K562 (cell line): ENCODE results near the gene TMED8. TPM values are rescaled to one million over a fixed set of nuclear protein-coding genes. Genes with fewer than 3 reads are reported as not detected.

Experiments used
- ATAC-seq: fragments of 200-7000 bp; cut with Tn5 transposase; 3 replicates; pipeline ENCODE4 v1.9.1; 2020; ENCODE audit warnings: moderate library complexity
- BruUV-seq: library from RNA; stranded (reverse); fragments of 400-500 nt; replicated peaks from 2 replicates; lab custom pipeline; 2021; lab: Mats Ljungman, UMichigan
- CTCF ChIA-PET: fragments of 300-600 bp; formaldehyde crosslinking; extraction: SDS; loops from one replicate; lab custom pipeline; 2021; ENCODE audit warnings: low intra/inter-chr PET ratio; lab: Yijun Ruan, JAX
- POLR2A ChIA-PET: fragments of 300-600, 350-650 bp; sonication (Branson Sonifier 250); formaldehyde crosslinking; extraction: SDS; loops from one replicate; lab custom pipeline; 2021; ENCODE audit warnings: antibody characterized with exemption, inconsistent platforms; lab: Yijun Ruan, JAX
- DNase-seq, 4 experiments: peaks; one replicate each; pipeline versions ENCODE4 v3.0.0 to v3.0.0-alpha.2; 2011 to 2018; ENCODE audit warnings: low spot score in 3 of 4, mixed read lengths in 3 of 4; ENCODE audit errors: extremely low read depth in 1 of 4
- FAIRE-seq: peaks from 2 replicates; lab custom pipeline; 2011; peaks lifted over from hg19 to GRCh38; lab: Jason Lieb, UNC
- H2AFZ ChIP-seq: 2 replicates; pipeline ENCODE4 v1.6.0; 2011; ENCODE audit warnings: low read depth, low read length, control low read depth, inconsistent platforms
- H3K27ac ChIP-seq: fragments of 200-600 bp; 3 replicates; pipeline ENCODE4 v1.8.0; 2011; ENCODE audit warnings: low read depth, mild to moderate bottlenecking, control low read depth, inconsistent platforms, low read length, moderate library complexity, mixed read lengths; ENCODE audit errors: extremely low read depth
- H3K27me3 ChIP-seq, 2 experiments: fragments of 300-600 bp in 1 of 2; 2 replicates in 1 of 2; 3 replicates in 1 of 2; pipeline versions ENCODE4 v1.6.0 to v1.8.0; 2011; ENCODE audit warnings: inconsistent platforms in 2 of 2, low read length in 2 of 2, mild to moderate bottlenecking in 1 of 2, mixed read lengths in 1 of 2, moderate library complexity in 1 of 2; ENCODE audit not compliant: control insufficient read depth in 2 of 2, insufficient read depth in 2 of 2
- H3K36me3 ChIP-seq: fragments of 300-600 bp; 3 replicates; pipeline ENCODE4 v1.8.0; 2011; ENCODE audit warnings: mild to moderate bottlenecking, low read length, inconsistent platforms; ENCODE audit not compliant: control insufficient read depth, insufficient read depth
- H3K4me1 ChIP-seq, 2 experiments: fragments of 200-600 bp in 1 of 2; replicated peaks in 1 of 2; 2 replicates in 1 of 2; 3 replicates in 1 of 2; pipeline versions ENCODE4 v1.5.1 to v1.8.0; 2011; ENCODE audit warnings: inconsistent platforms in 2 of 2, low read length in 2 of 2, mild to moderate bottlenecking in 1 of 2, mixed read lengths in 1 of 2, moderate library complexity in 1 of 2; ENCODE audit not compliant: control insufficient read depth in 2 of 2, insufficient read depth in 2 of 2
- H3K4me2 ChIP-seq: 2 replicates; pipeline ENCODE4 v1.6.1; 2011; ENCODE audit warnings: low read length, control low read depth, inconsistent platforms, mixed read lengths; ENCODE audit not compliant: insufficient read depth
- H3K4me3 ChIP-seq: fragments of 200-600 bp; sonication (generic), shearing (Covaris generic); 2 replicates; pipeline ENCODE4 v1.5.1; 2016; ENCODE audit warnings: control low read depth, inconsistent platforms
- H3K79me2 ChIP-seq: fragments of 200-600 bp; 3 replicates; pipeline ENCODE4 v1.8.0; 2011; ENCODE audit warnings: low read length, inconsistent platforms; ENCODE audit not compliant: control insufficient read depth, insufficient read depth
- H3K9ac ChIP-seq, 2 experiments: 2 replicates each; pipeline versions ENCODE4 v1.6.0 to v1.6.1; 2011; ENCODE audit warnings: low read depth in 2 of 2, low read length in 2 of 2, control low read depth in 1 of 2, inconsistent platforms in 1 of 2, mild to moderate bottlenecking in 1 of 2, mixed read lengths in 1 of 2; ENCODE audit not compliant: insufficient read depth in 1 of 2
- H3K9me1 ChIP-seq: one replicate; pipeline ENCODE4 v1.6.0; 2011; ENCODE audit warnings: inconsistent platforms, mild to moderate bottlenecking, low read length, moderate library complexity; ENCODE audit not compliant: control insufficient read depth, insufficient read depth
- H3K9me3 ChIP-seq: replicated peaks from 2 replicates; pipeline ENCODE4 v1.5.1; 2011; ENCODE audit warnings: low read depth, low read length, inconsistent platforms; ENCODE audit not compliant: control insufficient read depth, insufficient read depth
- H4K20me1 ChIP-seq: replicated peaks from 2 replicates; pipeline ENCODE4 v1.6.1; 2011; ENCODE audit warnings: low read length, inconsistent platforms, mixed read lengths; ENCODE audit not compliant: control insufficient read depth, insufficient read depth
- HNRNPK ChIP-seq: fragments of 200-400 bp; formaldehyde crosslinking; IDR thresholded peaks from one replicate; pipeline ENCODE4 v1.6.1; 2018; ENCODE audit warnings: mild to moderate bottlenecking, low read depth, low read length; ENCODE audit not compliant: poor library complexity, severe bottlenecking
- TBL1XR1 ChIP-seq, 2 experiments: IDR thresholded peaks; 2 replicates each; pipeline ENCODE4 v1.6.1; 2012; ENCODE audit warnings: improper control_type of control experiment in 2 of 2, low read length in 2 of 2, mild to moderate bottlenecking in 1 of 2
- WGBS: fragments of 100-300 bp; shearing (Covaris generic); methylation state at CpG from one replicate; pipeline ENCODE4 v1.1.6; 2016; ENCODE audit warnings: low coverage, mixed read lengths; ENCODE audit not compliant: insufficient coverage; ENCODE audit errors: missing lambda C conversion rate; 5-methylcytosine and 5-hydroxymethylcytosine counted together
- in situ Hi-C: fragments of 300-500 bp; cut with MboI; formaldehyde crosslinking; loops from 4 replicates; pipeline ENCODE4 v1.15.0; 2018; ENCODE audit warnings: inconsistent platforms, mixed read lengths
- intact Hi-C: fragments of 100-400 bp; cut with micrococcal nuclease; formaldehyde crosslinking; loops from 2 replicates; pipeline ENCODE4 v1.14.2; 2022
- polyA plus RNA-seq, 8 experiments: library from polyadenylated mRNA; depleted of rRNA in 4 of 8; stranded (reverse) in 5 of 8; unstranded in 3 of 8; fragments of >200 nt; fragmentation: Nextera tagmentation in 2 of 8; fragmentation: Illumina TruSeq in 1 of 8; extraction: Ambion mirVana in 2 of 8; extraction: Trizol in 1 of 8; gene quantifications; 2 replicates each; pipeline versions ENCODE4 v1.2.1 to v1.2.3, GENCODE V29; 2011 to 2014; ENCODE audit warnings: inconsistent platforms in 1 of 8, missing spikeins in 1 of 8
- total RNA-seq, 7 experiments: library from RNA; depleted of rRNA in 6 of 7; stranded (reverse); fragments of >200 nt in 6 of 7; fragmentation: Illumina TruSeq in 2 of 7; extraction: Trizol in 2 of 7; gene quantifications; 2 replicates each; pipeline versions ENCODE4 v1.2.1 to v1.2.3, GENCODE V29; 2011 to 2021; ENCODE audit warnings: low replicate concordance in 1 of 7
- TF ChIP-seq, protein P1 (sequence below), 2 experiments: fragments of 450-650 bp; IDR thresholded peaks; 2 replicates each; pipeline ENCODE4 v1.6.1; 2018; ENCODE audit warnings: mild to moderate bottlenecking in 2 of 2, low read depth in 1 of 2; ENCODE audit not compliant: partially characterized antibody in 2 of 2
- TF ChIP-seq, protein P2 (sequence below), 2 experiments: IDR thresholded peaks; 2 replicates each; pipeline ENCODE4 v1.6.1; 2011; ENCODE audit warnings: borderline replicate concordance in 1 of 2, control low read depth in 1 of 2, low read depth in 1 of 2, low read length in 1 of 2, mild to moderate bottlenecking in 1 of 2, mixed read lengths in 1 of 2, moderate library complexity in 1 of 2; ENCODE audit not compliant: insufficient read depth in 1 of 2, insufficient read length in 1 of 2, poor library complexity in 1 of 2, severe bottlenecking in 1 of 2; ENCODE audit errors: extremely low read depth in 1 of 2

The TMED8 gene
- total and polyA plus RNA-seq, 9 of the 15 experiments (the other 6 are each of a cell fraction or from before 2014, with no cell fraction given) = 3.3 to 17.4 (median 12.0) TPM

DNA sequence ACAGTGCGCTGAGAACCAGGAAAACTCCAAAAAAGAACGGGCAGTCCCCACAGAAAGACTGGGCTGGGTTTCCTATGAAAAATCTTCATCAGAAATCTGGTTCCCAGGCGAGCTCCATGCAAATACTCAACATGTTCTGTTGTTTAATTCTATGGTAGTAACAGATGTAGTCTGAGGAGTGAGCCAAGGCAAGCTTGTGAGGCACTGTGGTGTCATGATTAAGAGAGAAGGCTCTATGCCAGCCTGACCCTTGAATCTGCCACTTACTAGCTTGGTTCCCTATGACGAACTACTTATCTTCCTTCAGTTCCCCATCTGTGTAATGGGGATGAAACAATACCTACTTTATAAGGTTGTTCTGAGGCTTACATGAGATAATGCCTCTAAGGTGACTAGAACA is 66.9 kb downstream of the TMED8 start (continued):
- TF ChIP-seq, protein P1, sequence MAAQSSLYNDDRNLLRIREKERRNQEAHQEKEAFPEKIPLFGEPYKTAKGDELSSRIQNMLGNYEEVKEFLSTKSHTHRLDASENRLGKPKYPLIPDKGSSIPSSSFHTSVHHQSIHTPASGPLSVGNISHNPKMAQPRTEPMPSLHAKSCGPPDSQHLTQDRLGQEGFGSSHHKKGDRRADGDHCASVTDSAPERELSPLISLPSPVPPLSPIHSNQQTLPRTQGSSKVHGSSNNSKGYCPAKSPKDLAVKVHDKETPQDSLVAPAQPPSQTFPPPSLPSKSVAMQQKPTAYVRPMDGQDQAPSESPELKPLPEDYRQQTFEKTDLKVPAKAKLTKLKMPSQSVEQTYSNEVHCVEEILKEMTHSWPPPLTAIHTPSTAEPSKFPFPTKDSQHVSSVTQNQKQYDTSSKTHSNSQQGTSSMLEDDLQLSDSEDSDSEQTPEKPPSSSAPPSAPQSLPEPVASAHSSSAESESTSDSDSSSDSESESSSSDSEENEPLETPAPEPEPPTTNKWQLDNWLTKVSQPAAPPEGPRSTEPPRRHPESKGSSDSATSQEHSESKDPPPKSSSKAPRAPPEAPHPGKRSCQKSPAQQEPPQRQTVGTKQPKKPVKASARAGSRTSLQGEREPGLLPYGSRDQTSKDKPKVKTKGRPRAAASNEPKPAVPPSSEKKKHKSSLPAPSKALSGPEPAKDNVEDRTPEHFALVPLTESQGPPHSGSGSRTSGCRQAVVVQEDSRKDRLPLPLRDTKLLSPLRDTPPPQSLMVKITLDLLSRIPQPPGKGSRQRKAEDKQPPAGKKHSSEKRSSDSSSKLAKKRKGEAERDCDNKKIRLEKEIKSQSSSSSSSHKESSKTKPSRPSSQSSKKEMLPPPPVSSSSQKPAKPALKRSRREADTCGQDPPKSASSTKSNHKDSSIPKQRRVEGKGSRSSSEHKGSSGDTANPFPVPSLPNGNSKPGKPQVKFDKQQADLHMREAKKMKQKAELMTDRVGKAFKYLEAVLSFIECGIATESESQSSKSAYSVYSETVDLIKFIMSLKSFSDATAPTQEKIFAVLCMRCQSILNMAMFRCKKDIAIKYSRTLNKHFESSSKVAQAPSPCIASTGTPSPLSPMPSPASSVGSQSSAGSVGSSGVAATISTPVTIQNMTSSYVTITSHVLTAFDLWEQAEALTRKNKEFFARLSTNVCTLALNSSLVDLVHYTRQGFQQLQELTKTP (IDR thresholded peaks at IDR 0.05; ENCODE audit: low read depth in 1 of 2, partially characterized antibody in 2 of 2) = no peak
- TF ChIP-seq, protein P2, sequence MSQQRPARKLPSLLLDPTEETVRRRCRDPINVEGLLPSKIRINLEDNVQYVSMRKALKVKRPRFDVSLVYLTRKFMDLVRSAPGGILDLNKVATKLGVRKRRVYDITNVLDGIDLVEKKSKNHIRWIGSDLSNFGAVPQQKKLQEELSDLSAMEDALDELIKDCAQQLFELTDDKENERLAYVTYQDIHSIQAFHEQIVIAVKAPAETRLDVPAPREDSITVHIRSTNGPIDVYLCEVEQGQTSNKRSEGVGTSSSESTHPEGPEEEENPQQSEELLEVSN (IDR thresholded peaks at IDR 0.05; ENCODE audit: borderline replicate concordance in 1 of 2, extremely low read depth in 1 of 2, insufficient read depth in 1 of 2, insufficient read length in 1 of 2, low read depth in 1 of 2, low read length in 1 of 2, poor library complexity in 1 of 2, severe bottlenecking in 1 of 2) = no peak
- TF ChIP-seq TBL1XR1 (IDR thresholded peaks at IDR 0.05; ENCODE audit: low read length in 2 of 2) = no peak
- TF ChIP-seq, all 486 proteins: peak for 0

DNA sequence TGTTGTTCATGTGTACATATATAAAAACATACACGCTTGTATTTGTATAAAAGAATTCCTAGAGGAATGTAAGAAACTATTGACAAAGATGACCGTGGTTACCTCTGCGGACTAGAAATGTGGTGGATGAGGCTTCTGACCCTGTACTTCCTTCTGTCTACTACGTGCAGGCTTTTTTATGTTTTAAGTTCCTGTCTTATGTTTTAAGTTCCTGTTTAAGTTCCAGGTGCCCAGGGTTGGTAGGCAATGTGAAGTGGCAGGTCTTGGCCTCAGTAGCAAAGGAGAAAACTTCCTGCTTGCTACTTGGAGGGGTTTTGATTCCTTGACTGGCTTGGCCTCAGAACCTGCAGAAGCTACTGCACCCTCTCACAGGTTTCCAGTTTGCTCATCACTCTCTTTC is 67.8 kb downstream of the TMED8 start:
- CTCF ChIA-PET = no interaction called here
- BruUV-seq = no TSS peak
- no peak for TF ChIP-seq HNRNPK
- POLR2A ChIA-PET = interaction anchor here (0.5 kb wide), 1 partner anchor 9 kb away, joined by 3 read pairs; no protein-coding TSS in a partner anchor
- Histone ChIP-seq H3K27me3 (no peaks in the 10 kb centered on the region), H3K4me2 (no peak overlapping the region), H2AFZ (no peak overlapping the region), H3K79me2 (no peaks in the 10 kb centered on the region), H3K9me1 (no peaks in the 10 kb centered on the region), H3K4me1 (no peaks in the 10 kb centered on the region; a peak in 1 of 5 replicates), H3K9ac (no peak overlapping the region), H3K9me3 (no peaks in the 10 kb centered on the region), H4K20me1 (no peaks in the 10 kb centered on the region), H3K27ac (no peak overlapping the region), H3K4me3 (no peak overlapping the region), H3K36me3 (peaks cover 10% of the 10 kb centered on the region; the same call in 1 of the 3 replicates)
- no peak for DNase-seq
- 78% methylated on average over 4 of the region's 4 CpGs for WGBS
- in situ Hi-C loops = no loop called here
- no peak for FAIRE-seq
- ATAC-seq = no peak
- intact Hi-C loops = no loop called here
